Suprapubic skin (tissue), 3 donors: ENCODE data around the gene PPFIA4.

Source experiments
- CTCF ChIP-seq, 2 donors: fragments of 200-600 bp in 1 of 2; fragments of 450-650 bp in 1 of 2; sonication (generic) in 1 of 2; IDR thresholded peaks; one replicate each; pipeline ENCODE4 v1.5.1; 2016 to 2019; ENCODE audit warnings: antibody characterized with exemption in 2 of 2, mild to moderate bottlenecking in 1 of 2, moderate library complexity in 1 of 2
- POLR2A ChIP-seq, 2 donors: fragments of 450-650 bp; IDR thresholded peaks; one replicate each; pipeline ENCODE4 v1.6.1; 2017; ENCODE audit warnings: antibody characterized with exemption in 2 of 2, mild to moderate bottlenecking in 2 of 2, moderate library complexity in 2 of 2

DNA sequence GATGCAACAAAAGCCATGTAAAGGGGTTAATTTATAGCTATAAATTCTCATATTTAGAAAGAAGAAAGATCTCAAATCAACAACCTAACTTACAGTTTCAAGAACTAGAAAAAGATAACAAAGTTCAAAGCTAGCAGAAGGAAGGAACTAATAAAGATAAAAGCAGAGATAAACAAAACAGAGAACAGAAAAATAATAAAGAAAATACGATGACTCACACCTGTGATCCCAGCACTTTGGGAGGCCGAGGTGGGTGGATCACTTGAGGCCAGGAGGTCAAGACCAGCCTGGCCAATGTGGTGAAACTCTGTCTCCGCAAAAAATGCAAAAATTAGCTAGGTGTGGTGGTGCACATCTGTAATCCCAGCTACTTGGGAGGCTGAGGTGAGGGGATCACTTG is 31.5 kb upstream of the PPFIA4 start:
- no peak for TF ChIP-seq CTCF (IDR thresholded peaks at IDR 0.05)
- no peak for TF ChIP-seq POLR2A (IDR thresholded peaks at IDR 0.05)
